GM18867 (cell line): ENCODE data around the gene SF3A1.
"Not testable (repeated sequence)": the region's sequence is repeated elsewhere in the genome, so short reads cannot be mapped to it uniquely, and the experiment has no call there.

Experiments used
- ATAC-seq: cut with Tn5 transposase; IDR thresholded peaks from one replicate; pipeline ENCODE4 v1.9.1; 2021; ENCODE audit warnings: mild to moderate bottlenecking, moderate library complexity; ENCODE audit not compliant: unreplicated experiment

SF3A1 gene

DNA sequence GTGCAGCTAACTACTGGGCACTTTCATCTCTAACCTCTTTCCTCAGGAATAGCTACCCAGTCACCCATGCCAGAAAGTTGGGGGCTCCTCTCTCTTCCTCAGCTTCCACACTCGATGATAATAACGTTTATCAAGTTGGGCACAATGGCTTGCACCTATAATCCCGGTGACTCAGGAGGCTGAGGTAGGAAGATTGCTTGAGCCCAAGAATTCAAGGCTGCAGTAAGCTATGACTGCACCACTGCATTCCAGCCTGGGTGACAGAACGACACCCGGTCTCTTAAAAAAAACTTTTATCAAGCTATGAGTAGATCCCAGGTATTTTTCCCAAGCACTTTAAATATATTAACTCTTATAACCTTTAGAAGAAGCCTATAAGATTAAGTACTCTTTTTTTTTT is 2.0 kb downstream of the SF3A1 start:
- ATAC-seq, result no peak

DNA sequence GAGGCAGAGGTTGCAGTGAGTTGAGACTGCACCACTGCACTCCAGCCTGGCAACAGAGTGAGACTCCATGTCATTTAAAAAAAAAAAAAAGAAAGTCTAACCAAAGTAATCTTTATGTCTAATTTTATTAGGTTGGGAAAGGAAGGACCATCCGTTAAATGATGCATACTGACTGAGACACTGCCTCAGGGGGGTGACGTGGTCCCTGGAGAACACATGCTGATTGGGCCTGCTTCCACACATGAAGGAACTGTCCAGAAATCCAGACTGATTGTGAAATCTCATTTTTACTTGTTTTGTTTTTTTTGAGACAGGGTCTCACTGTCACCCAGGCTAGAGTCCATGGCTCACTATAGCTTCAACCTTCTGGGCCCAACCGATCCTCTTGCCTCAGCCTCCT is 5.5 kb downstream of the SF3A1 start:
- no peak for ATAC-seq

DNA sequence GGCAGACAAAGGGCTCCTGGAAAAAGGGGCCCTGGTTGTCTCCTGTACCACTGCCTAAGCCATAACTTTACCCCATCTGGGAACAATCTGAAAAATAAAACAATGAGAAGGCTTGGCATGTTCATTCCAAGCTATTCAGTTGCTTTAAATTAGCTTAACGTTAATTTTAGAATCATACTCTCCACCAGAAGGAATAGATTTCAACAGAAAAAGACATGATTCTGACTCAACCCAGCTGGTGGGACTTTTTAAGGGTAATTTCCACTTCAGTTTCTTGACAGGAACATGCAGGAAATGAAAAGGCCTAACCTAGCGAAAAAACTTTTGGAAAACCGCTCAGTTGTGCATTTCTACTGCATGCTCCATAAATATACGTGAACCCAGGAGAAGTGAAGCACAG is 7.9 kb downstream of the SF3A1 start:
- no peak for ATAC-seq

DNA sequence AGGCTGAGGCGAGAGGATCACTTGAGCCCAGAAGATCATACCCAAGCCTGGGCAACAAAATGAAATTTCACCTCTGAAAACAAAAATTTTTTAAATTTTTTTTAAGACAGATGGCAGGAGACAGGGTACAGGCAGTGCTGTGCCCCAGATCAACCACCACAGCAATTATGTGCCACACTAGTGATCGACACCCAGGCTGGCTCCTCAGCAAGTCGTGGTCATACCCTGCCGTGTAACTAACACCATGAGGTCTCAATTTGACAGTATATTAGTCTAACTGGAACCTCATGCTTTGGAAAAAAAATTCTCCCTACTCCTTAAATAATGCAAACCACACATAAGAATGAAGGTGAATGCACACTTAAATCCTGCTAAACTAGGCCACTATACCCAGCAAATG is 8.3 kb downstream of the SF3A1 start:
- no peak for ATAC-seq

DNA sequence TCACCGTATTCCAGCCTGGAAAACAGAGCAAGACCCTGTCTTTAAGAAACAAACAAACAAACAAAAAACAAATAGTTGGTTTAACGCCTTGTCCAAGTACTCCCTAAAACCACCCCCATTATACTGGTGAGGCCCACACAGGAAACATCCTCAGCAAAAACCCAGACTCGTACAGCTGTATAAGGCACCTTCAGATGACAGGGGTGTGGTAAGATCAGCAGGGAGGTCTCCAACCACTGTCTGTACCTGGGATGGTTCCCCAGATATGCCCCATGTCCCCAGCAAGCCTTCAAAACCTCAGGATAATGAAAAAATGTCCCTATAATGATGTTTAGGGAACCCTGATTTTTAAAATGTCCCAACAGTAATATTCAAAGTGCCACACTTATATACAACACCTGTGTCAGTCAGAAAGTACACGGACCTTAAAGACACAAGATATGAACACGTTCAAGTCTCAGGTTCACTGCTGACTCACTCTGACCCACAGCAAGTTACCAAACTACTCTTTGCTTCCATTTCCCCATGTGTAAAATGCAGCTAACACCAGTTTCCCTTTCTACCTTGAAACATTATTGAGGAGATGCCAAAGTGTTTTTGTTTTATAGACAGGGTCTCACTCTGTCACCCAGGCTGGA is 9.3 kb downstream of the SF3A1 start:
- ATAC-seq, result no peak

DNA sequence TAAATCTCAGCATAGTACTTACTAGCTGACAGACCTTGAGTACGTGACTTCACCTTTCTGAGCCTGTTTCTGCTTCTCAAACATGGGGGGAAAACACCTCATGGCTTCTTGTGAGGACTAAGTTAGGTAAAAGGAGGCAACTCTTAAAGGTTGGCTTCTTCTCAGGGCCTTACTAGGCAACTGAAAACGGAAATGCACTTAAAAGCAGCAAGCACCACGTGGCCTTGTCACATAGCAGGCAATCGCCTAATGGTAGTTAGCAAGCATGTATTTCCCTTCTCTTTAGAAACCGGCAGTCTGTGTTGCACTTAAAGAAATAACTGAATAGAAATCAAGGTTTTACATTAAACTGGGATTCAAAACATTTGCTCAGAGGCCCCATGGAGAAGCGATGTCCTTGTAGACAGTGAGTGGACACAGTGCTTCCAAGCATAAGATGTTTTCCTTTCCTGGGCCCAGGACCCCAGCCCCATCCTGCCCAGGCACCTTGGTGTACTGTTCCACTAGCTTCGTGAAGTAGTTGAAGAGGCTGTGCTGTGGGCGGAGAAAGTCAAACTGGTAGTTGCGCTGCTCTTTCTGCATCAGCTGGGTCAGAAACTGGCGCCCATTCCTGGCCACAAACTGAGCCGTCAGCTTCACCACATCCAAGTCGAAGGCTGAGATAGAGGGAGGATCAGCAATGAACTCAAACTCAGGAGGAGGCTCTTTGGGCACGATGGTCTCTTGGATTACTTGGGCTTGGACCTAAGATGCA is 12.1 kb downstream of the SF3A1 start:
- no peak for ATAC-seq

DNA sequence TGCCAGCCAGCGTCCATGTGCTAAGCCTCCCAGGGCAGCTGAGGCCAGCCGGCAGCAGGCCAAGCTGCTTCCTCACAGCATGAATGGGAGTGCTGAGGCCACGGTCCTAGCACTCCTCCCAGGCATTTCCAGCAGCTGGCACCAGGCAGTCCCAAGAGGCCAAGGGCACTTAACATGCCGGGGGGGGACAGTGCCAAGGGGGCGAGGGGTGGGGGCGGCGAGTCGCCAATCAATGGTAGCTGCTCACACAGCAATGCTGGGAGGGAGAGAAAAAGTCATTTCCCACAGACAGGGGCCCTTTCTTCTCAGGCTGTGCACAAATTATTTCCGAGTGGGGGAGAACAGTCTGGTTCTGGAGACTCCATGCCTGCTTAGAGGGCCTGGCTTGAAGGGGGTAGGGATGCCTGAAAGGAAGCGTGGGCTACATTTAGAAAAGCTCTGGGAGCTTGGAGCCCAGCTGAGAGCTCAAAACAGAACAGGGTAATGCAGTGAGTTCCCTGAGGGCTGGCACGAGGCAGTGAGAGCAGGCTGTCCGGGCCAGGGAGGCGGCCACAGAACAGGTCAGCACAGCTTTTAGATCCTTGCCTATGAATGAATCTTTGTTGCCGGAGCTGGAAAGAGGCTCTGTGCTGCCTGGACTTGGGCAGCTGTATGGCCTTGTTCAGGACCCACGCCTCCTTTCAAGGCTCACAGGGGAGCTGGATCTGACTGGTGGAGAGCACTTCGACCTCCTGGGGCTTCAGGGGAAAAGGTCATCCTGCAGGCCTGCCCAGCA is 15.6 kb downstream of the SF3A1 start:
- ATAC-seq, result no peak

DNA sequence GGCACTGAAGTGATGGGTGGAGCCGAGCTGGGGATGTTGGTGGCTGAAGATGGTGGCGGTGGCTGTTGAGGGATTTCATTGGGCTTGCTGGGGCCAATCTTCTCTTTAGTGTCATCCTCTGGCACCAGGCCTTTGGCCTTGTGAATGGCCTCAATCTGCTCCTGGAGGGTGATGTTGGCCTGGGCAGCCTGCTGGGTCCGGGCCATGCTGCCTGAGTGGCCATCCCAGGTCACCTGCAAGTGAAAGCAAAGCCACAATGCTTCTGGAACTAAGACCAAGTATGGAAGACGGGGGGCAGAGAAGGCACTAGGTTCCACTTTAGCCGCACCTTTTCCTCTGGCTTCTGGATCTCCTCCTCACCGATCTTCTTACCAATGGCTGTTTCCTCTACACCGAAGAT is 17.9 kb downstream of the SF3A1 start:
- ATAC-seq, result no peak

DNA sequence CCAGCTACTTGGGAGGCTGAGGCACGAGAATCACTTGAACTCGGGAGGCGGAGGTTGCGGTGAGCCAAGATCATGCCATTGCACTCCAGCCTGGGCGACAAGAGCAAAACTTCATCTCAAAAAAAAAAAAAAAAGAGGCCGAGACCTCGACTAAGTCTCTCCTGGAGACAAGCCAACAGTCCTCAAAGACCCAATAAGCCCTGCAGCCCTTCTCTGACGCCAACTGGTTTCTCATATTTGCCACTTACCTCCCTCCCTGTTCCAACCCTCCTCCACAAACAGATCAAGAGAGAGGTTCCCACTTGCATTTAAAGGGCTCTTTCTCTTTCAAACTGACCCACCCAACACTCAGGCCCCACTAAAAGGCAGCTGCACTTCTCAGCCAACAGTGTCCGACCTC is 18.4 kb downstream of the SF3A1 start:
- not testable (repeated sequence) for ATAC-seq

DNA sequence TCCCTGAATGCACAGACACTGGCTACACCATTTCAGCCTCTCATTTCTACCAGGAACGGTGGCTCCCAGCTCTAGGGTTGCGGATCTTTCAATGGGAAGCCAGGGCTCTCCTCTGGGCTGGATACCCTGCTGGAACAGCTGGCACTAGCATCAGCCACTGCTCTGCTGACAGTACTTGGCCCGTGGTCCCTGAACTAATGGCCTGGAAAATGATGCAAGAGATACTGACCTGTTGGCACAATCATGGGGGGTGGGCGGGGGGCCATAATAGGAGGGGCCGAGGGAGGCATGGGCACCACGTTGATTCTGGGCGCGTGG is 19.3 kb downstream of the SF3A1 start:
- no peak for ATAC-seq

DNA sequence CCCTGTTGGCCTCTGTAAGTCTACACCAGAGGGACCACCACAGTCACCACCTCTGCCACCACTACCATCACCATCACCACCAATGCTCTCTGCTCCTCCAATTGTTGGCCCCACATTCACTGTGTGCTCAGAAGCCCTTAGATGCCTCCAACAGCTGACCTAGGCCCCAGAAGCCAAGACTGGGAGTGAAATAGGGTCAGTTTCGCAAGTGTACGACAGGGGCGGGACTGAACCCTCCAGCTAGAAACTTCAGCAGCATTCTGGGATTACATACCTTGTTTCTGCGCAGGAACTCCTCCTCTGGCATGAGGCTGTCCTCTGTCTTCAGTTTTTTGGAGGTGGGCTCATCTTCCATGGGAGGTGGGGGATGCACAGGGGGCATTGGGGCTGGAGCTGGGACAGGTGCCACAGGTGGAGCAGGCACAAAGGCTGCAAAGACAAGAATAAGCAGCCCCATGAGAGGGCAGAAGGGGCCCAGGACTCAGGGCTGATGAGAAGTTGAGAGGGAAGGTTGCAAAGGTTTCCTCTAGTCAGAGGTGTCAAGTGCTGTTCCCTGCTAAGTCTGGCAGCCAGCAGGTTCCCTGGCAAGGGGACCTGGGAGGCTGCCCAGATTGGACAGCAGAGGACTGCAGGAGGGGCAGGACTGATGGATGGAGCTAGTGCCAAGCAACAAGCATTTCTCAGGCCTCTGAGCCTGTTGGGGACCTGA is 19.8 kb downstream of the SF3A1 start:
- no peak for ATAC-seq

DNA sequence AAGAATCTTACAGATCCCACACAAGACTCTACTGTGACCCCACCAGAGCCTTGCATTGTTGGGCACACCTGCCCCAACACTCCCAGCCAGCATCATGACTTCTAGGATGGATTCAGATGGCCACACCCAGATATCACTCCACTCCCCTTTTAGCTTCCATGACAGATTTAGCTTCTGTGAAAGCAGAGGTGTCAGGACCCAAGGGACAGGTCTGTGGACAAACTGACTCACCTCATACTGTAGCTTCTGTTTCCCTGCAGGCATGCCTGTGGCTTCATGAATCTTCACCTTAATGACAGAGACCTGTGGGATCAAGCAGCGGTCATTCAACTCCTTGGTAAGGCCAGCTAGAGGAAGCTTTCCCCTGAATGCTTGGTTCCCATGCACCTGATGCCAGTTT is 21.5 kb downstream of the SF3A1 start:
- ATAC-seq, result no peak

DNA sequence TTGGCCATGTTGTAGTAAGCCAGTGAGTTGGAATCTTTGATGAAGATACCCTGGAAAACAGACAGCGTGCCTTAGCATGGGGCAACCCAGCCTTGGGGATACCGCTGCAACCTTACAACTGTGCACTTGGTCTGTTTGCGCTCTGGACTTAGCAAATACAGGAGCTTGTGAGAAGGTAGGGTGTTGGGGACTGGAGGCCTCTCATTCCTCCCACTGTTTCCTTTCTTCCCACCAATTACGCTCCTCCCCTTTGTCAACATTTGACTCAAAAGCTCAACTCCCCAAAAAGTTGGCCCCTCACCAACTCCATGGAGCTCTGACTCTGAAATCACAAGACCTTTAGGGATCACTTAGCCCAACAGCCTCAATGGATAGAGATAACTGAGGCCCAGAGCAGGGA is 22.0 kb downstream of the SF3A1 start:
- ATAC-seq, result no peak

DNA sequence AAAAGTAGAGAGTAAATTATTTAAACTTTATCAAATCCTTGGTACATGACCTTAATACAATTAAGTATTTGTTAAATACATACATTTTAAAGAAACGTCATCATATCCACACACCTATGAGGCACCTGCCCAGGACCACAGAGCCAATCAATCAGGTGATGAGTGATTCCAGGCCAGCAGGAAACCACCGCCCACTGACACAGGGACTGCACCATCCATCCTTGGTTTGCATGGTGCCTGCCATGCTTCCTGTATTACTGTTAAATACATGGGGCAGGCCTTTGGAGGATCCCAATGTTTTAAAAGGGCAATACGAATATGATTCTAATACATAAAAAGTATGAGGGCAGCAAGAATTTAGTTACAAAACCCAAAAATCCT is 23.0 kb downstream of the SF3A1 start:
- no peak for ATAC-seq

DNA sequence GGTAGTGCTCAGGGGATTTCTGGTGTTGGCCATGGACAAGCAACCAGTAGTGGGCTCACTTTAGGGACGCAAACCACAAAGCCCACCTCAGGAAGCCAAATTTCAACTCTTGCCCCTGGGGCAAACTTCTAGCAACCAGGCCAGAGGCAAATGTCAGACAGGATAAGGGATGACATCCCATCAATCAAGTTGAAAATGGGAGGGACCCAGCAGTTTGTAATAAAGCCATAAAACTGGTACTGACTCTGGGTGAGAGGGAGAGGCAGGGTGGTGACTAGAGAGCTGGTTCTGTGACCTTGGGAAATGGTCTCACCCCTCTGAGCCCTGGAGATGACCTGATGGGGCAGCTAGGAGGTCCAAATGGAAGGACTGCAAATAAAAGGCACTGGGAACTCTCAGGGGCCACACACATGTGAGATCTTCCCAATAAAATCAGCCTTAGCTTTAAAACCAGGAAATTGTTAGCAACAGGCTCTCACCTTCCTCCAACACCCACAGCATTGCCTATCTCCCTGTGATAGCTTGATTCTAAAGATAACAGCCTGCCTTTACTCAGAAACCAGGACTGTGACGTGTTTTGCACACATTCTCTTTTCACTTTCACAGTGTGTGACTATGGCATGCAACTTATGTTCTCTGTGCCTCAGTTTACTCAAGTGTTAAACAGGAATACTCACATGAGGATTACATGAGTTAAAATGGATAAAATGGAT is 23.5 kb downstream of the SF3A1 start:
- ATAC-seq, result no peak

DNA sequence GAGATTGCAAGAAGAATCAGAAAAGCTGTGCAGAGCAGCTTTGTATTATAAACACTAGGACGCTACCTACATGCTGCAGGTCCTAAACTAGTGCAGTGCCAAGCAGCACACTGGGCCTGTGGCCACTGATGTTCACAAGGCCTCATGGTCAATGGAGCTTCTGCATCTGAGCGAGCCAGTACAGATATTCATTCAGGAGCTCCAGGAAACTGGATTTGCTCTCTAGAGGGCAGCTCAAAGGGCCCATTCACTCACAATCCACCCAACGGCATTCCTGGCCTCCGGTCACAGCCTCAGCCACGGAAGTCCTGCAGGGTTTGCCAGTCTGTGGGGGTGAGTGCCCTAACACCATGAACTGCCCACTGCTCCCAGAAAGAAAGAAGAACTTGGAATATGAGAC is 24.1 kb downstream of the SF3A1 start:
- ATAC-seq, result no peak

DNA sequence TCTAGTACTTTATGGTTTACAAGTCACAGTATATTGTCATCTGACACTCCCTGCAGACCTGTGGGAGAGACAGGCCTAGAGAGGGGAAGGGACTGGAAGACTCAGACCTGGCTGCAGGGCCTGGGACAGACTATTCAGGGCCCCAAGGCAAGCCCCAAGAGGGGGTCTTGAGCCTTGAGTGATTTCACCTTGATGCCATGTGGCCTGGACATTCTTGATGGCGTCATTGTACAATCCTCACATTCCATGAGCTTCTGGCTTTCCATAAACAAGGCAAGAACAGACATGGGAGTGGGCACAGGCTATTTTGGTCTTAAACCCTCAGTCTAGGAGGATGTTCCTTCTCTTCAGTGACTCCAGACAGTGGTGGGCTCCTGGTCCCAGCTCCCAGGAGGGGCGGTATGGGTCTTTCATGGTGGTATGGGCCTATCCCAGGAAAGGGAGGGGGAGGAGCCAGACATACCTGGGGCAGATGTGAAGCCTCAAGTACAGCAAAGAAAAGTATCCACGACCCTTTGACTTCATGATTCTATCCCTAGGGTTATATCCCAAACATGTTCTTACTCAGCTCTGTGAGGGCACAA is 28.1 kb downstream of the SF3A1 start:
- ATAC-seq, result no peak

DNA sequence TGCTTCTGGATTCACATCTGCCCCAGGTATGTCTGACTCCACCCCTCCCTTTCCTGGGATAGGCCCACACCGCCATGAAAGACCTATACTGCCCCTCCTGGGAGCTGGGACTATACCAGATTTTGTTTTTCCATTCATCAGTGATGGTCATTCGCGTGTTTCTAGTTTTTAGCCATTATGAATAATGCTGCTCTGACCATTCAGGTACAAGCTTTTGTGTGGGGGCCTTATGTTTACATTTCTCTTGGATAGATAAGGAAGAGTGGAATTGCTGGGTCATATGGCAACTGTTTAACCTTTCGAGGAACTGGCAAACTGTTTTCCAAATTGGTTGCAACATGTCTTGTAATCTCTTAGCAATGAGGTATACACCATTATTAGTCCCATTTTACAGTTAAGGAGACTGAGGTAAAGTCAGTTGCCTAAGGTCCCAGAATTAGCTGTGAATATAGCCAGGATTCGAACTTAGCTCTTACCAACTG is 28.8 kb downstream of the SF3A1 start:
- no peak for ATAC-seq

DNA sequence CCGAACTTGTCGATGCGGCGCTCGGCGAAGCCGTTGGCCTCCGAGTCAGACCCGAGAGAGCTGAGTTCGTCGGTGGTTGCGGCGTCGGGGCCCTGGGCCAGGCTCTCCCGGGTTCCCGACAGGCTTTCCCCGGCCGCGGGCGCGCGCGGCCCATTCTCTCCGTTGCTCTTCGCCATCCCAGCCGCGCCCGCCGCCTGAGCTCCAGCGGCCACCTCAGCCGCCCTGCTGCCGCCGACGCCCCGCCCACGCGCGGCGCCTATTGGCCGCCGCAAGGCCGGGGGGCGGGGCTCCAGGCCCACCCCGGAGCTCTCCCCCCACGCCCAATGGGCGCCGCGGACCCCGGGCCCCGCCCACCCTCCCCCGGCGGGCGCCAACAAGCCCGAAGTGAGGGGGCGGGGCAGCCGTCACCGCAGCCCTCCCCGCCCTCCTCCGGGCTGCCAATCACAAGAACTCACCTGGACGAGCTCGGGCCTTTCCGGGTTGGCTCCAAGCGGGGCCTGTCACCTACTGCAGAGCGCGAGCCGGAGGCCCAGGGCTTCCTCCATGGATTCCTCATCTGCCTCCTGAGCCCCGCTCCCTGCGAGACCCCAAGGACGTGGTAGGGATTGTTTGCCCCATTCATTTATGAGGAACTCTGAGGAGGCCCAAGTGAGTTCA is 29.9 kb downstream of the SF3A1 start, which contains the start of gene TBC1D10A:
Gene TBC1D10A, minus strand, starts transcription at position 236 of the 657 bp plus-strand sequence. Its CDS starts 60 bp downstream, at position 176.
- peak; percentile 88 for ATAC-seq

DNA sequence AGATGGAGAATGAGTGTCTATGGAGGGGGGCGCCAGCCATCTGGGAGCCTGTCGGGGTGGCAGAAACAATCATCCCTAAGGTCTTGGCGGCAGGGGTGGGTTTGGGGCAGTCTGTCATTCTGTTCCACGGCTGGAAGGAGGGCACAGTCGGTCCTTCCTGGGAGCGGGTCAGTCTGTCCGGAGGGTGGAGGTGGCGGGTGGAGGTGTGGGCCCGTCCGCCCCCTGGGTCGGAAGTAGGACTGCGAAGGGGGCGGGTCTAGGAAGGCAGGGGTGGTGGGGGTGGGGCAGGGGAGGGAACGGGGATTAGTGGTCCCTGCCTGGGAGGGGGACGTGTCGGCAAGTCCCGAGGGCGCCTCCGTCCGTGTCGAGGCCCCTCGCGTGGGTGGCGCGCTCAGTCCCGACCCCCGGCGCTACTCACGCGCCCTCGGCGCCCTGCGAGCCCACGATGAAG is 30.4 kb downstream of the SF3A1 start:
- peak; percentile 24 for ATAC-seq
